Esophagus (tissue), 2 donors: Measurements from ENCODE around the gene RASGRP4. TPM values are rescaled to one million over a fixed set of nuclear protein-coding genes. Genes with fewer than 3 reads are reported as not detected.
"Not testable (repeated sequence)": the region's sequence is repeated elsewhere in the genome, so short reads cannot be mapped to it uniquely, and the experiment has no call there.

ENCODE experiments used
- H3K27ac ChIP-seq, 2 donors: one replicate each; pipeline ENCODE4 v1.5.1; 2013; ENCODE audit warnings: low read depth in 2 of 2, mild to moderate bottlenecking in 2 of 2, inconsistent platforms in 1 of 2, low read length in 1 of 2, moderate library complexity in 1 of 2
- H3K27me3 ChIP-seq, 2 donors: one replicate each; pipeline ENCODE4 v1.6.1; 2013; ENCODE audit warnings: low read length in 2 of 2, control low read depth in 1 of 2, mild to moderate bottlenecking in 1 of 2; ENCODE audit not compliant: insufficient read depth in 2 of 2, control insufficient read depth in 1 of 2
- H3K36me3 ChIP-seq, 2 donors: one replicate each; pipeline ENCODE4 v1.6.1; 2013; ENCODE audit warnings: low read length in 1 of 2; ENCODE audit not compliant: control insufficient read depth in 2 of 2, insufficient read depth in 2 of 2
- H3K4me1 ChIP-seq, 2 donors: one replicate each; pipeline ENCODE4 v1.6.1; 2013; ENCODE audit warnings: low read length in 1 of 2; ENCODE audit not compliant: control insufficient read depth in 2 of 2, insufficient read depth in 2 of 2
- H3K4me3 ChIP-seq, 2 donors: one replicate each; pipeline ENCODE4 v1.5.1; 2013; ENCODE audit warnings: low read length in 2 of 2, mild to moderate bottlenecking in 2 of 2, low read depth in 1 of 2, moderate library complexity in 1 of 2
- H3K9me3 ChIP-seq, 2 donors: one replicate each; pipeline ENCODE4 v1.6.1; 2013; ENCODE audit warnings: mild to moderate bottlenecking in 2 of 2, low read depth in 1 of 2, low read length in 1 of 2, moderate library complexity in 1 of 2; ENCODE audit not compliant: control insufficient read depth in 2 of 2, insufficient read depth in 1 of 2
- WGBS, 2 donors: extraction: QIAGEN DNeasy Blood & Tissue Kit; methylation state at CpG; one replicate each; pipeline ENCODE4 v1.1.7; 2013; 5-methylcytosine and 5-hydroxymethylcytosine counted together
- polyA plus RNA-seq, 2 donors: library from polyadenylated mRNA; stranded (reverse); fragments of 200-250 nt; gene quantifications; one replicate each; pipeline ENCODE4 v1.2.3, GENCODE V29; 2013
- donor health status: healthy with polysubstance abuse.
- donor health status: Bipolar disorder and iron deficiency.

The RASGRP4 gene
- polyA plus RNA-seq, 2 donors, result 0.24 to 0.35 TPM

- Histone ChIP-seq H3K4me3 (no peak overlapping the region), H3K27ac (no peak overlapping the region), H3K36me3 (no peaks in the 10 kb centered on the region), H3K9me3 (no peaks in the 10 kb centered on the region), H3K4me1 (peaks cover 0 to 7% of the 10 kb centered on the region in 2 donors), H3K27me3 (peaks cover 0 to 3% of the 10 kb centered on the region in 2 donors)
- WGBS, 2 donors, result 76 to 84% methylated on average over 7 of the region's 7 CpGs
Measured at GRCh38 chr19:38422438-38422837, 3.6 kb downstream of the RASGRP4 start.

GRCh38 chr19:38421856-38422255 lies 4.2 kb downstream of the RASGRP4 start:
- WGBS, 2 donors, result 77 to 79% methylated on average over 14 of the region's 14 CpGs

GRCh38 chr19:38420935-38421334 lies 5.1 kb downstream of the RASGRP4 start:
- H3K9me3 ChIP-seq, result no peaks in the 10 kb centered on the region
- WGBS, 2 donors, result 82 to 85% methylated on average over 9 of the region's 9 CpGs
- H3K4me3 ChIP-seq, result no peak overlapping the region
- no peaks in the 10 kb centered on the region for H3K36me3 ChIP-seq
- H3K27me3 ChIP-seq, result peaks cover 0 to 3% of the 10 kb centered on the region in 2 donors
- H3K27ac ChIP-seq, result no peak overlapping the region
- peaks cover 0 to 7% of the 10 kb centered on the region in 2 donors for H3K4me1 ChIP-seq

More at GRCh38 chr19:38421856-38422255, 4.2 kb downstream of the RASGRP4 start:
- no peak overlapping the region for H3K4me3 ChIP-seq
- no peaks in the 10 kb centered on the region for H3K9me3 ChIP-seq
- H3K36me3 ChIP-seq, result no peaks in the 10 kb centered on the region
- no peak overlapping the region for H3K27ac ChIP-seq
- H3K4me1 ChIP-seq, result peaks cover 0 to 7% of the 10 kb centered on the region in 2 donors
- H3K27me3 ChIP-seq, result peaks cover 0 to 3% of the 10 kb centered on the region in 2 donors

GRCh38 chr19:38417544-38418506 lies 8.2 kb downstream of the RASGRP4 start:
- WGBS, 2 donors, result 6 to 7% methylated on average over 45 to 49 of the region's 49 CpGs
- no peak overlapping the region for H3K27ac ChIP-seq
- H3K4me3 ChIP-seq, result peak overlapping the region in 1 of 2 donors; percentile 20
- H3K9me3 ChIP-seq, result no peaks in the 10 kb centered on the region
- no peaks in the 10 kb centered on the region for H3K36me3 ChIP-seq
- peaks cover 0 to 3% of the 10 kb centered on the region in 2 donors for H3K27me3 ChIP-seq
- H3K4me1 ChIP-seq, result peaks cover 0 to 7% of the 10 kb centered on the region in 2 donors

GRCh38 chr19:38417146-38417543 lies 8.9 kb downstream of the RASGRP4 start:
- Histone ChIP-seq H3K27ac (no peak overlapping the region), H3K36me3 (no peaks in the 10 kb centered on the region), H3K4me1 (peaks cover 0 to 7% of the 10 kb centered on the region in 2 donors), H3K9me3 (no peaks in the 10 kb centered on the region), H3K27me3 (peaks cover 0 to 3% of the 10 kb centered on the region in 2 donors), H3K4me3 (no peak overlapping the region)
- 68 to 72% methylated on average over 8 of the region's 8 CpGs for WGBS, 2 donors

- WGBS, 2 donors, result 89 to 90% methylated on average over 6 of the region's 6 CpGs
- Histone ChIP-seq H3K9me3 (no peaks in the 10 kb centered on the region), H3K27me3 (no peaks in the 10 kb centered on the region), H3K27ac (no peak overlapping the region), H3K36me3 (no peaks in the 10 kb centered on the region), H3K4me1 (peaks cover 0 to 5% of the 10 kb centered on the region in 2 donors), H3K4me3 (no peak overlapping the region)
Measured at GRCh38 chr19:38413416-38413815, 12.6 kb downstream of the RASGRP4 start.

- Histone ChIP-seq H3K27me3 (no peaks in the 10 kb centered on the region), H3K9me3 (no peaks in the 10 kb centered on the region), H3K27ac (no peak overlapping the region), H3K36me3 (no peaks in the 10 kb centered on the region), H3K4me3 (no peak overlapping the region), H3K4me1 (peaks cover 0 to under 1% of the 10 kb centered on the region in 2 donors)
- WGBS, 2 donors, result 69 to 76% methylated on average over 11 of the region's 11 CpGs
Measured at GRCh38 chr19:38412961-38413360, 13.1 kb downstream of the RASGRP4 start.

GRCh38 chr19:38412491-38412890 lies 13.5 kb downstream of the RASGRP4 start:
- Histone ChIP-seq H3K4me1 (no peaks in the 10 kb centered on the region), H3K36me3 (no peaks in the 10 kb centered on the region), H3K9me3 (no peaks in the 10 kb centered on the region), H3K4me3 (no peak overlapping the region), H3K27ac (no peak overlapping the region), H3K27me3 (no peaks in the 10 kb centered on the region)
- 89 to 91% methylated on average over 8 of the region's 8 CpGs for WGBS, 2 donors

- H3K27ac ChIP-seq, H3K27me3 ChIP-seq, H3K9me3 ChIP-seq, H3K4me1 ChIP-seq, H3K4me3 ChIP-seq, H3K36me3 ChIP-seq: not testable (repeated sequence)
- 85% methylated on average over 5 of the region's 5 CpGs for WGBS, 2 donors
Measured at GRCh38 chr19:38411898-38412297, 14.1 kb downstream of the RASGRP4 start.
